GM19240 (cell line): ENCODE data around the gene TLE4.
"Not testable (repeated sequence)": the region's sequence is repeated elsewhere in the genome, so short reads cannot be mapped to it uniquely, and the experiment has no call there.

ENCODE experiments used
- DNase-seq: peaks from one replicate; pipeline ENCODE4 v3.0.0; 2011; ENCODE audit warnings: low spot score; ENCODE audit not compliant: insufficient read length

Gene TLE4

GRCh38 chr9:79633558-79633957 lies 61.8 kb downstream of the TLE4 start:
- DNase-seq = no peak

GRCh38 chr9:79637177-79637925 lies 65.6 kb downstream of the TLE4 start:
- DNase-seq = no peak

GRCh38 chr9:79638806-79639205 lies 67.0 kb downstream of the TLE4 start:
- DNase-seq = no peak

- DNase-seq = no peak
Observed at GRCh38 chr9:79639354-79639753, 67.6 kb downstream of the TLE4 start.

- not testable (repeated sequence) for DNase-seq
Observed at GRCh38 chr9:79640067-79640466, 68.3 kb downstream of the TLE4 start.

- DNase-seq = no peak
Observed at GRCh38 chr9:79641070-79641469, 69.3 kb downstream of the TLE4 start.

GRCh38 chr9:79642671-79643070 lies 70.9 kb downstream of the TLE4 start:
- DNase-seq = no peak

- no peak for DNase-seq
Observed at GRCh38 chr9:79644048-79644447, 72.3 kb downstream of the TLE4 start.

- no peak for DNase-seq
Observed at GRCh38 chr9:79644601-79645000, 72.8 kb downstream of the TLE4 start.

GRCh38 chr9:79645110-79645509 lies 73.3 kb downstream of the TLE4 start:
- no peak for DNase-seq

GRCh38 chr9:79646096-79646495 lies 74.3 kb downstream of the TLE4 start:
- no peak for DNase-seq

GRCh38 chr9:79651251-79651795 lies 79.6 kb downstream of the TLE4 start:
- DNase-seq = no peak

- DNase-seq = no peak
Observed at GRCh38 chr9:79652598-79652997, 80.8 kb downstream of the TLE4 start.

GRCh38 chr9:79654591-79655382 lies 83.0 kb downstream of the TLE4 start:
- DNase-seq = not testable (repeated sequence)

- DNase-seq = no peak
Observed at GRCh38 chr9:79655551-79655950, 83.8 kb downstream of the TLE4 start.

- DNase-seq = no peak
Observed at GRCh38 chr9:79656169-79656568, 84.4 kb downstream of the TLE4 start.

GRCh38 chr9:79657891-79658290 lies 86.1 kb downstream of the TLE4 start:
- DNase-seq = no peak

GRCh38 chr9:79658926-79659325 lies 87.2 kb downstream of the TLE4 start:
- DNase-seq = no peak

- DNase-seq = no peak
Observed at GRCh38 chr9:79660615-79661014, 88.8 kb downstream of the TLE4 start.

- no peak for DNase-seq
Observed at GRCh38 chr9:79661279-79661678, 89.5 kb downstream of the TLE4 start.

GRCh38 chr9:79661886-79662536 lies 90.2 kb downstream of the TLE4 start:
- no peak for DNase-seq

- DNase-seq = no peak
Observed at GRCh38 chr9:79662537-79662956, 90.8 kb downstream of the TLE4 start.
